ENCODE results near the gene KCNJ3. TPM values are rescaled to one million over a fixed set of nuclear protein-coding genes. Genes with fewer than 3 reads are reported as not detected.

Gene KCNJ3
- not detected for total RNA-seq

GRCh38 chr2:154698296-154698720 lies at the start of gene KCNJ3:
Gene KCNJ3, plus strand, starts transcription at chr2:154698695. Its CDS starts 81 bp downstream, at chr2:154698776.
- peak in 1 of 3 donors; percentile 11 for DNase-seq (ENCODE audit: low read depth in 2 of 3, low spot score in 2 of 3)

- no peak for DNase-seq (ENCODE audit: low read depth in 2 of 3, low spot score in 2 of 3)
These were observed 43.0 kb upstream of the KCNJ3 start for GRCh38 chr2:154655499-154655898.

- DNase-seq (ENCODE audit: low read depth in 2 of 3, low spot score in 2 of 3), result no peak
These were observed 39.6 kb upstream of the KCNJ3 start for GRCh38 chr2:154658854-154659253.

- no peak for DNase-seq (ENCODE audit: low read depth in 2 of 3, low spot score in 2 of 3)
These were observed 34.2 kb upstream of the KCNJ3 start for GRCh38 chr2:154664248-154664647.

GRCh38 chr2:154670083-154670482 lies 28.4 kb upstream of the KCNJ3 start:
- no peak for DNase-seq (ENCODE audit: low read depth in 2 of 3, low spot score in 2 of 3)

GRCh38 chr2:154673694-154674093 lies 24.8 kb upstream of the KCNJ3 start:
- DNase-seq (ENCODE audit: low read depth in 2 of 3, low spot score in 2 of 3), result no peak

GRCh38 chr2:154677401-154677800 lies 21.1 kb upstream of the KCNJ3 start:
- no peak for DNase-seq (ENCODE audit: low read depth in 2 of 3, low spot score in 2 of 3)

- no peak for DNase-seq (ENCODE audit: low read depth in 2 of 3, low spot score in 2 of 3)
These were observed 16.8 kb upstream of the KCNJ3 start for GRCh38 chr2:154681741-154682140.

- peak in 1 of 3 donors; percentile 12 for DNase-seq (ENCODE audit: low read depth in 2 of 3, low spot score in 2 of 3)
These were observed 12.3 kb upstream of the KCNJ3 start for GRCh38 chr2:154686162-154686561.

- no peak for DNase-seq (ENCODE audit: low read depth in 2 of 3, low spot score in 2 of 3)
These were observed 10.1 kb upstream of the KCNJ3 start for GRCh38 chr2:154688373-154688772.

- no peak for DNase-seq (ENCODE audit: low read depth in 2 of 3, low spot score in 2 of 3)
These were observed 9.3 kb upstream of the KCNJ3 start for GRCh38 chr2:154689158-154689557.

- no peak for DNase-seq (ENCODE audit: low read depth in 2 of 3, low spot score in 2 of 3)
These were observed 5.6 kb upstream of the KCNJ3 start for GRCh38 chr2:154692927-154693326.

- DNase-seq (ENCODE audit: low read depth in 2 of 3, low spot score in 2 of 3), result no peak
These were observed 4.7 kb upstream of the KCNJ3 start for GRCh38 chr2:154693741-154694340.

GRCh38 chr2:154694881-154695280 lies 3.6 kb upstream of the KCNJ3 start:
- DNase-seq (ENCODE audit: low read depth in 2 of 3, low spot score in 2 of 3), result no peak

- DNase-seq (ENCODE audit: low read depth in 2 of 3, low spot score in 2 of 3), result no peak
These were observed 2.1 kb upstream of the KCNJ3 start for GRCh38 chr2:154696369-154696768.

- peak in 1 of 3 donors; percentile 1 for DNase-seq (ENCODE audit: low read depth in 2 of 3, low spot score in 2 of 3)
These were observed 1.6 kb upstream of the KCNJ3 start for GRCh38 chr2:154696810-154697417.

- peak in 1 of 3 donors; percentile 39 for DNase-seq (ENCODE audit: low read depth in 2 of 3, low spot score in 2 of 3)
These were observed 860 bp upstream of the KCNJ3 start for GRCh38 chr2:154697418-154698252.

- peak in 1 of 3 donors; percentile 21 for DNase-seq (ENCODE audit: low read depth in 2 of 3, low spot score in 2 of 3)
These were observed 453 bp downstream of the KCNJ3 start for GRCh38 chr2:154698721-154699574.

GRCh38 chr2:154699575-154699930 lies 1.1 kb downstream of the KCNJ3 start:
- DNase-seq (ENCODE audit: low read depth in 2 of 3, low spot score in 2 of 3), result no peak

- no peak for DNase-seq (ENCODE audit: low read depth in 2 of 3, low spot score in 2 of 3)
These were observed 1.6 kb downstream of the KCNJ3 start for GRCh38 chr2:154700136-154700535.

- DNase-seq (ENCODE audit: low read depth in 2 of 3, low spot score in 2 of 3), result no peak
These were observed 6.5 kb downstream of the KCNJ3 start for GRCh38 chr2:154704991-154705390.

All from hematopoietic multipotent progenitor cell (in vitro differentiated cells).